NCI-H1105 treated with DMSO at 0.1 percent for 48 hours (cell line): ENCODE results near the gene LRFN2.

ENCODE experiments used
- DNase-seq: peaks from one replicate; lab custom pipeline; 2025; lab: John Stamatoyannopoulos, UW

The LRFN2 gene

DNA sequence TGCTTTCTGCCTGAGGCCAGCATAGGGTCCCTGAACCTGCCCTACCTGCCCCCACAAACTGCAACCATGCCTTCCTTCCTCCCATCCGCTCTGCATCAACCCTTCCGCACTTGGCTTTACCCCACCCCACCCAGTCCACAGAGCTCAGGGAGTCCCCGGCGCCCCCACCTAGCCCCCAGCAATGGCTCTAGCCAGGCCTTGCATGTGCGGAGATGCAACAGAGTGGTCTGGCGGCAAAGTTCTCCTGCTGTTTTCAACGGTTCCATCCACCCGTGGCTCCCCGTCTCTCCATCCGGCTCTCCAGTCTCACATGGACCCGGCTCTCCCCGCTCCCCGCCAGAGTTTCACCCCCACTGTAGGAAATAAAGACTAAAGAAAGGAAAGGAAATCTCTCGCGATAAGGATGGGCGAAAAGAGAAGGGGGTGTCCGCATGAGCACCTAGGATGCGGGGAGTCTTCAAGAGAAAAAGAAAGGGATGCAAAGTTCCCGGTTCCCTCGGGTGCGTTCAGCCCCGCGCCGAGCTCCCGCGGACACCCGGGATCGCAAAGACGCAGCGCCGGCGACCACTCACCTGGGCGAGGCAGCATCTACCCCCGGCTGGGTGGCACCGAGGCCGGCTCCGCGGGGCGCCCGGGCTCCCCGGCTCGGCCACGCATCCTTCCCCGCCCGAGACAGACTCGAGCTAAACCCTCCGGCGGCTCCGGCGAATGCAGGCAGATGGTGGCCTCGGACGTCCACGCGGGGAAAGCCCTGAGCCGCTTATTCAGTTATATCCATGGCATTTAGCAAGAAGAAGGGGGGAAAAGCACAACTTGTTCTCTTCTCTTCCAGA, 579 bp downstream of the LRFN2 start:
- DNase-seq = peak; percentile 61

DNA sequence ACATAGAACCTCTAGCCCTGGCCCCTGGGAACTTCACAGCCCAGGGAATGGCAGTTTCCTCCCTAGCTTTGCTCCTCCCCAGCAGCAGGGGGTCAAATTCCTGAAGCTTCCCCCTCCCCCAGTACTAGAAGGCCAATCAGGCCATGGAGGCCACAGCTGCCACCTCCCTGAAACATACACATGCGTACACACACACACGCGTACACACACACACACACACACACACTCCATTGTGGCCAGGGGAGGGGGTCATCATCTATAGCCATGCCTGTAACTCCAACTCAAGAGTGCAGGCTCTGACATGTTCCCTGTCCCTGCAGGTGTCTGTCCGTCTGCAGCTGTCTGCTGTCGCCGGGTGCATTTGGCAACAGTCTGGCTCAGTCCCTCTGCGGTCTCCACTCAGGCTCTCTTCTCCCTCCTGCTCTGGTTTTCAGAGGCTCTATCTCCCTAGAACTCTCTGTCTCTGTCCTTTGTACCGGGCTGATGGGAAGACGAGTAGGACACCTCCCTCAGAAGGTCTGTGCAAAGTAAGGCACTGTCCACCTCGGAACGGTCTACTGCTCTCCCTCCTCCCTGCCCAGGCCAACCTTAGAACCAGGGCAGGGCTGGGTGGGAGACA, 1.4 kb downstream of the LRFN2 start:
- DNase-seq = peak; percentile 84

GRCh38 chr6:40585223-40585622, 1.9 kb downstream of the LRFN2 start:
- DNase-seq = no peak

DNA sequence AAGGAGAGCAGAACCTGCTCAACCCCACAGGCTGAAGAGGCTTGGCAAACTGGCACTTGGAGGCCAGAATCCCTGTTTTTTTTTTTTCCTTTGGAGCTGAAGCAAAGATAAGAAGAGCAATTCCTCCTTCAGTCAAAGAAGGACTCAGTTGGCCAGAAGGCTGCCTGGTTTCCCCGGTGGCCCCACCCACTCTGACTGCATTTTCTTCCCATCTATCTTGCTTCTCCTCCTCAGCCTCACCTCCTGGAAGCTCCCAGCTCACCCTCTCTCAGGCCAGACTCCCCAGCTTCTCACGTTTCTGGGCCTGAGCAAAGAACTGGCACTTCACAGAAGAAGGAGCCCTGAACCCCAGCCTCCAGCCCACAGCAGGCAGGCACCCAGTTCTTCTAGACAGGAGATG, 2.4 kb downstream of the LRFN2 start:
- no peak for DNase-seq

DNA sequence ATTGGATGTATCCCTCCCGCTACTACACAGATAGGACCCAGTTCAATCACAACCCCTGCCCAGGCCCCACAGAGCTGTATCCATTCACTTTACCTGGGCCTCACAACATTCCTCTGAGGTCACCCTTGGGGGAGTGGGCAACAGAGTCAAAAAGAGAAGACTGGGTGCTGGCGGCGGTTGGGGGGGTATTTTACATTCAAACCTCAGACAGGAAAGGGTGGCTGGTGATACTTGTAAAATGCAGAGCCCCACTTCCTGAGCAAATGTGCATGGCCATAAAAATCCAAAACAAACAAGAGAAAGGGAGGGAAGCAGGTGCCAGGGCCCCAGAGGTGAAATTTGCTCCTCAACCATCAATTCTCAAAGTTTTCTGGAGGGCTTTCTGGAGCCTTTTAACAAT, 3.5 kb downstream of the LRFN2 start:
- DNase-seq = no peak

GRCh38 chr6:40582892-40583291, 4.3 kb downstream of the LRFN2 start:
- DNase-seq = no peak

DNA sequence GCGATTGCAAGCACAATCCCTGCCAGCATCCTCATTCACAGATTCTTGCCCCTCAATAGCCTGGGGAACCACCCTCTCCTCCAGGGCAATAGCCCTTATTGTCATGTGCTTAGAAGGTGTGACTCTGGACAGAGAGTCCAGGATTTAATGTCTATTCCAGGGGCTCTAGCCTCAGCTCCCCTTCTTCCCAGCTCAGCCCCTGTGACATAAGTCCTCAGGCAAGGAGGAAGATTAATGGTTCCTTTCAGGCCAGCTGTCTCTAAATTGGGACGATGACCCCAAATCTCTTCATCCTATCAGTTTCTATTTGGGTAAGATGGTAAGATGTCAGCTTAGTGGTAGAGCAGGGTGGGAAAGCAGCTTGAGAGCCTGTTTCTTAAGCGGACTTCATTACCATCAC, 8.1 kb downstream of the LRFN2 start:
- no peak for DNase-seq

DNA sequence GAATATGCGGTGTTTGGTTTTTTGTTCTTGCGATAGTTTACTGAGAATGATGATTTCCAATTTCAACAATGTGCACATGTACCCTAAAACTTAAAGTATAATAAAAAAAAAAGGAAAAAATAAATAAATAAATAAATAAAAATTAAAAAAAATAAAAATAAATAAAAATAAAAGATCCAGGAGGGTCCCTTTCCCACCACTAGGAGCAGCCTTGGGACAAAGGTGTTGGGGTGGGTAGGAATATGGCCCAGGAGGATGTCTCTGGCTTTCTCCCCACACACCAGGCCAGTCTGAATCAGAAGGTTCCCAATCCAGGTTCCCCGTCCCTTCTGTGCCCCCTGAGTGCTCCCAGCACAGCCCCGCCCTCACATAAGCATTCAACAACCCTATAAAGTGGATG, 9.5 kb downstream of the LRFN2 start:
- DNase-seq = no peak

- DNase-seq = no peak
Observed at GRCh38 chr6:40573221-40573620, 13.9 kb downstream of the LRFN2 start.

DNA sequence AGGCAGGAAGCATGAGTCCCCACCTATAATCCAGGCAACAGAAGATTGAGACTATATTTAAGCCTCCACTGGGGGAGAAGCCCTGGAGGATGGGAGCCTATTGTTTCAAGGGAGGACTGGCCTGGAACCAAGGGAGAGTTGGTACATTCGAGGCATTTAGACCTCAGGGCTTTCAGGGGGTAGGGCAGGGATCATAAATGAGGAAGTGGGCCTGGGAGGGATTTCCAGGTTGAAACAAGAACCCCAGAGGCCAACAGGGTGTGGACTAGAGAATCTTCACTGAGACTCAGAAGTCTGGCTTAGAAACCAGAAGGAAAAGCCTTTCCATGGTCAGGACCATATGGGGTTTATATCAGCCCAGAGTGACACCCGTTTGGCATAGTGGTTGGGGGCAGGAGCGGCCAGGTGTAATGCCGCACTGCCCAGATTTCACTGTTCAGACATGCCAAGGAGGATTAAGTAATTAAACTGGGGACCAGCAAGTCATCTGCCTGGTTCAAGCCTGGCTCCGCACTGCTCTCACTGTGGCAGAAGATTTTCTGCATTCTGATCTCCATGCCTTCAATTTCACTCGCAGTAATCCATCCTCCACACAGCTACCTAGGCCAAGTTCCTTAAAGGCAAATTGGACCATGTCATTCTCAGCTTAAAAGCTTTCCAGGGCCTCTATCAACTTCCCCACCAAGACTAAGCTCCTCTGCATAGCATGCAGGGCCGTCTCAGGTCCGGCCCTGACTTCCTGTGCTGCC, 17.8 kb downstream of the LRFN2 start:
- no peak for DNase-seq

DNA sequence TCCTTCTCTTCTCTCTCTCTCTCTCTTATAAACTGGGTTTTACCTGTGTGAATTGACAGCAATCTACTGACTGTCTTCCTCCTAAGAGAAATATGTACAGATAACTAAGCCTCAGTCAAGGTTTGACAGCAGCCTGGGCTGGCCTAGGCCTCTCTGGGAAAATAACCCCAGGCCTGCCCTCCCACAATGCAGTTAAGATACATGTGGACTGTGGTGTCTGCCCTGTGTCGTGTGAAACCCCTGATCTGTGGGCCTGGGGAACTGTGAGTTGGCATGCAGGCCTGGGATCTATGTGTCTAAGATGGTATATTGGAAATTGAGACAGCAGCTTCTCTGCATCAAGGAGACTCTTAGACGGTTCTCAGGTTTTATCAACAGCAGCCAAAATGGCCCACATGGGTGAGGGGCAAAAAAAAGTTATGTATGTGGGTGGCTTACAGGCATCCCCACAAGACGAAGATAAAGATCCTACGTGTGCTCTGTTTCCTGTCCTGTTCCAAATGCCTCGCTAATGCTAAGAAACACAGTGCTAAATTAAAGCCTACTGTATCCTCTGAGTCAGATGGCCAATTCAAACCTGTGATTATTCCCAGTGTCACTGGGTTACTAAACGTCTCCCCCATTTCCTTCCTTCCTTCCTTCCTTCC, 19.0 kb downstream of the LRFN2 start:
- no peak for DNase-seq

GRCh38 chr6:40563111-40563510, 24.1 kb downstream of the LRFN2 start:
- DNase-seq = no peak

DNA sequence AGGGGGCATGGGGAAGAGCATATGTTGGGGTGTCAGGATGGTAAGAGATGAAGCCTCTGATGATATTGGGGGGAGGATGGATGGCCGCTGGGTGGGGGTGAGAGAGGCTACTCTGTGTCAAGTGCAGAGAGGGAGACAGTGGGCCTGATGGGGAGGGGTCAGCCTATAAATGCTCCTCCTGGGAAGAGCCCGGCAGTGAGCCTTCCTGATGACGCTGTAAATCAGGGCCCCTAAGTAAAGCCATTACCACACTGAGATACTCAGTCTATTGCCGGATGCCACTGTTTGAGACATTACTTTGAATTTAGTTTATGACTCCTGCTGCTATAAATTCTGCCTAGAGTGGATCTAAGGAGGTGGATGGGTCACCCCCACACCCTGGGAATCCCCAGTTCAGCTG, 28.1 kb downstream of the LRFN2 start:
- DNase-seq = no peak

GRCh38 chr6:40558102-40558501, 29.1 kb downstream of the LRFN2 start:
- DNase-seq = no peak

GRCh38 chr6:40556881-40557280, 30.3 kb downstream of the LRFN2 start:
- DNase-seq = no peak

- DNase-seq = no peak
Observed at GRCh38 chr6:40556023-40556422, 31.1 kb downstream of the LRFN2 start.

- no peak for DNase-seq
Observed at GRCh38 chr6:40555092-40555491, 32.1 kb downstream of the LRFN2 start.

DNA sequence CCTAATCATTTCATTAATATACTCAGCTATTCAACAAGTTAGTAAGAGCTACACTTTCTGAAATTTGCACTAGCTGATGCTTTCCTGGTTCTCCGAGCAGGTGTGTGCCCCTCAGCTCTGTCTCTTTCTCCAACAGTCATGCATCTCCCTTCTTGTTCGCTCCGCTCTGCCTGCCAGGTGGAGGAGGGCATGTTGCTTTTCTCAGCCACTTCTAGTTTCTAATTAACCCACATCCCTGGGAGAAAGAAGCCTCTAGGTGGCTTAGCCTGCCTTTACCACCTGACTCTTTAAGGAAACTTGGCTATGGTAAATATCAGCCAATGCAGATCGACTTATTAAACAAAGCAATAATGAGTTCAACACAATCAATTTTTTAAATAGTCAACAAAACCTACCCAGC, 34.2 kb downstream of the LRFN2 start:
- no peak for DNase-seq

GRCh38 chr6:40551966-40552505, 35.1 kb downstream of the LRFN2 start:
- DNase-seq = no peak

- DNase-seq = peak; percentile 45
Observed at GRCh38 chr6:40550202-40551101, 36.7 kb downstream of the LRFN2 start.

GRCh38 chr6:40545954-40546353, 41.2 kb downstream of the LRFN2 start:
- DNase-seq = no peak
